Measurements from ENCODE around the gene GDPD5.

The GDPD5 gene

DNA sequence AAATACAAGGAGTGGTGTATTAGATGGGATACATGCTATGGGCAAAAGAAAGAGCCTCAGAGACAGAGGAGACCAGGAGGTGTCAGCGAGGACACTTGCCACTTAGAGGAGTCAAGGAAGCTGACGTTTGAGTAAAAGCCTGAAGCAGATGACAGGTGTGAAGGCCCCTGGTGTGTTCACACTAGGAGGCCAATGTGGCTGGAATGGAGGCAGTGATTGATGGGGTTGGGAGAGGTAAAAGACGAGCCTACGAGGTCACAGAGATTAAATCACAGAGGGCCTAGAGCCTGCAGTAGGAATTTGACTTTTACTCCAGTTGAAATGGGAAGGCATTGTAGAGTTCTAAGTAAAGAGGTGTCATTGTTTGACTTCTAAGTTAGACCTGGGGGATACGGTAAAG is 12.0 kb upstream of the GDPD5 start:
- no peak for DNase-seq (ENCODE audit: extremely low spot score)
- ChIA-PET CTCF (interaction anchor here (0.9 to 14.0 kb wide), 5 partner anchors 9 to 151 kb away, joined by 3 to 127 read pairs (median 5); no protein-coding TSS in a partner anchor), POLR2A (no interaction called here)
- no peak for TF ChIP-seq CTCF (IDR thresholded peaks at IDR 0.05; ENCODE audit: control extremely low read depth, extremely low read depth, low read depth, missing control alignments)

- no peak for TF ChIP-seq CTCF (IDR thresholded peaks at IDR 0.05; ENCODE audit: control extremely low read depth, extremely low read depth, low read depth, missing control alignments)
- POLR2A ChIA-PET = no interaction called here
- CTCF ChIA-PET = interaction anchor here (0.8 to 14.0 kb wide), 10 partner anchors 8 to 150 kb away, joined by 3 to 127 read pairs (median 4); partner anchors contain the start of gene GDPD5
- DNase-seq (ENCODE audit: extremely low spot score) = peak; percentile 81
These were observed 11.3 kb upstream of the GDPD5 start for GRCh38 chr11:75536786-75537641.

GRCh38 chr11:75535071-75535470 is 9.3 kb upstream of the GDPD5 start:
- TF ChIP-seq CTCF (IDR thresholded peaks at IDR 0.05; ENCODE audit: control extremely low read depth, extremely low read depth, low read depth, missing control alignments) = no peak
- DNase-seq (ENCODE audit: extremely low spot score) = no peak
- POLR2A ChIA-PET = no interaction called here
- CTCF ChIA-PET = interaction anchor here (0.7 to 14.0 kb wide), 9 partner anchors 8 to 148 kb away, joined by 3 to 164 read pairs (median 4); partner anchors contain the start of gene GDPD5

GRCh38 chr11:75534259-75535069 is 8.7 kb upstream of the GDPD5 start:
- CTCF ChIA-PET = interaction anchor here (0.7 to 14.0 kb wide), 12 partner anchors 9 to 147 kb away, joined by 3 to 164 read pairs (median 5); partner anchors contain the start of gene GDPD5
- POLR2A ChIA-PET = no interaction called here
- DNase-seq (ENCODE audit: extremely low spot score) = no peak
- no peak for TF ChIP-seq CTCF (IDR thresholded peaks at IDR 0.05; ENCODE audit: control extremely low read depth, extremely low read depth, low read depth, missing control alignments)

GRCh38 chr11:75533896-75534258 is 8.1 kb upstream of the GDPD5 start:
- POLR2A ChIA-PET = no interaction called here
- no peak for TF ChIP-seq CTCF (IDR thresholded peaks at IDR 0.05; ENCODE audit: control extremely low read depth, extremely low read depth, low read depth, missing control alignments)
- DNase-seq (ENCODE audit: extremely low spot score) = no peak
- CTCF ChIA-PET = interaction anchor here (1.0 to 14.0 kb wide), 11 partner anchors 10 to 147 kb away, joined by 3 to 164 read pairs (median 6); partner anchors contain the start of gene GDPD5
